Stimulated activated CD4-positive, alpha-beta T cell treated with anti-CD3 and anti-CD28 coated beads, Interleukin-12 subunit alpha, Interleukin-12 subunit beta, amount 100 ng/mL, for 24 hours (primary cell): Measurements from ENCODE around the gene KRT76.

ENCODE experiments used
- DNase-seq, 2 experiments: peaks; one replicate each; pipeline ENCODE4 v3.0.0-alpha.2; 2020; ENCODE audit warnings: low read depth in 2 of 2

Gene KRT76

GRCh38 chr12:52730383-52730782, 46.8 kb downstream of the KRT76 start:
- DNase-seq: no peak

DNA sequence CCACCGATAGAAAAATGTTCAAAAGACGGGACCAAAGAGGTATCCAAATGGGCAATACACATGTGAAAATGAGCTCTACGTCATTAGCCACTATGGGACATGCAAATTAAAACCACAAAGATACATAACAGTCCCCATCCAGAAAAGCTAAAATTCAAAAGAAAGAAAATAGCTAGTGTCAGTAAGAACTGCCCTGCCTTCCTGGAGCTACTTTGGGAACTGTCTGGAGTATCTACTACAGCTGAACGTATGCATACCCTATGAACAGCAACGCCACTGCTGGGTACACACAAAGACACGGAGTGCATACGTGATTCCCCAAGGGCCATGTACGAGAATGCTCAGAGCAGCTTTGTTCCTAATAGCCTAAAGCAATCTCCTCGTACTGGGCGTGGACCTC, 48.0 kb downstream of the KRT76 start:
- DNase-seq: no peak

- DNase-seq: no peak
Measured at GRCh38 chr12:52728374-52728773, 48.8 kb downstream of the KRT76 start.

DNA sequence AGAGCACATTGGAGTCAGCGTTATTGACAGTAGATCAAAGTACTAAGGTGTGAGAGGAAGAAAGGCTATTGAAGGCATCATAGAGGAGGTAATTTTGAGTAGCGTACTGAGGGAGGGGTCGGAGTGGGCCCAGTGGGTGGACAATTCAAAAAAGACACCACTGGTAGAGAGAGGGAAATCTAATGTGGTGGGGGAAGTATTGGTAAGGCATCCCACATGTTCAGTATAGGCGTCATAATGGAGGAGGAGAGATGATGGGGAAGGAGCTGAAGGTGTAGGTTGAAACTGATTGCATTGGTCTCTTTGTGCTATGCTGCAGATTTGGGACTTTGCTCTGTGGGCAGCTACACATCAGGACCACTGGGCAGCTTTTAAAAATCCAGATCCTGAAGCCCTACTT, 50.1 kb downstream of the KRT76 start:
- DNase-seq: no peak

DNA sequence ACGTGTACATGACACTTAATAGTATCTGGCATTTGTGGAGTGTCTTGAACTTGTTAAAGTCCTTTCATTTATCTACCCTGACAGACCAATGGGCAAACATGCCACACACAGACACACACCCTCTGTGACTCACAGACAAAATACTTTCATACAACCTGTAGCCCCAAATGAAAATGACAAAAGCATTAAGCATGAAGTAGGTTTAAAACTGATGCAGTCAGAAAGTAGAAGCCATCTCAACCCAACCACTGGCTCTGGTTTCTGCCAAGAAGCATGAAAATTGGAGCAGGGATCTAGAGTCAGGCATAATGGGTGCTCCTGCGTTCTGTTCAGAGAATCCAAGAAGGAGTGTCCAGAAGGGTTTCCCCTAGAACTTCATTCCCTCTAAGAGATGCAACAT, 50.7 kb downstream of the KRT76 start:
- no peak for DNase-seq

DNA sequence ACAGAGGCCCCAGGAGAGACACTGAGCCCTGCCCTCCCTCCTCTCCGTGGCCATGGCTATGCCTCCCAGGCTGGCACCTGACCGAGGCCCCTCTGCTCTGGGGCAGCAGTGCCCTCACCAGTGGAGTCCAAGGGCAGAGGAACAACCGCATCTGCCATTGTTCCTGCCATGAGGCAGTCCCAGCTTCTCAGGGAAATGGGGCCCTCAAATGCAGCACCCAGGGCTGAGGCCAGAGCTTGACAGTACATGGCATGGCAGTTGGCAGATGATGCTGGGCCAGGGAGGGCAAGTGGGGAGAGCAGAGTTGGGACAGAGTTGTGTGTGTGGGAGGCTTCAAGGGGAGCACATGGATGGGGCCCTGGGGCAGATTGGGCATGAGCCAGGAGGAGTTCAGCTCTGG, 52.8 kb downstream of the KRT76 start:
- no peak for DNase-seq

DNA sequence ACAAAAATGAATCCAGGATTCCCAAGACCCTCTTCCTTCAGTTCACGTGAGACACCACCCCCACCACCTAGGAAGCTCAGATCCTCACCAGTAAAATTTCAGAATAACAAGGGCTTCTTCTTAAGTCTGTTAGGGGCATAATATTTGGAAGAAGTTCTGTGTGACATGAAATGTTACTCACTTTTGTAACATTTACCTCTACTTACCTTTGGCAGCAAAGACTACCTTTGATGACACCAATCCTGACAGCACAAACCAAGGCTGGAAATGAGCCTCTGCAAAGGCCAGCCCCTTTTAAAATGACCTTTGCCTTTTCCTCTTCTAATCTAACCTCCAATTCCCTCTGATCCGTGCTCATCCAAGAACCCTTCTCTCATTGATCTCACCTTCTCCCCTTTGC, 54.5 kb downstream of the KRT76 start:
- DNase-seq: no peak

GRCh38 chr12:52721838-52722470, 55.2 kb downstream of the KRT76 start:
- no peak for DNase-seq

DNA sequence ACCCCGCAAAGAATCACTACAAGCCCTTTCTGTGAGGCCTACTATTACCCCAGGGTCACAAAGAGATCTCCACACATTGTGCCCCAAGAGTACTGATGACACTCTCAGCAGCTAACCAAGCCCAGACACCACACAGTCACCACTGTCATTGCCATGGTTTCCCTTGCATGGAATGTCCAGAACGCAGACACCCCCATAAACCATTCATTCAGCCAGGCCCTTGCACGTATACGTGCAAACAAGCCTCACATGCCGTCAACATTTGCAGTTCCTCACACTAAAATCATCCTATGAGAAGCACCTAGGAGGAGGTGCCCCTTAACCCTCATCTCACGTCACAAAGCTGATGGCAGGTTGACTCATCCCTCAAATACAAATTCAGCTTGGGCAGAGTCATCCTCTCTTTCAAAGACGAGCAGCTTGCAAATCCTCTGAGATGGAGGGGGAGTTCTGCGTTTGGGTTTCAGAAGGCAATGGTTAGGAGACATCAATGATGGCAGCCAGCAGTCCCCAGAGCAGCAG, 56.7 kb downstream of the KRT76 start:
- DNase-seq: no peak
